ENCODE data around the gene CCDC142.

DNA sequence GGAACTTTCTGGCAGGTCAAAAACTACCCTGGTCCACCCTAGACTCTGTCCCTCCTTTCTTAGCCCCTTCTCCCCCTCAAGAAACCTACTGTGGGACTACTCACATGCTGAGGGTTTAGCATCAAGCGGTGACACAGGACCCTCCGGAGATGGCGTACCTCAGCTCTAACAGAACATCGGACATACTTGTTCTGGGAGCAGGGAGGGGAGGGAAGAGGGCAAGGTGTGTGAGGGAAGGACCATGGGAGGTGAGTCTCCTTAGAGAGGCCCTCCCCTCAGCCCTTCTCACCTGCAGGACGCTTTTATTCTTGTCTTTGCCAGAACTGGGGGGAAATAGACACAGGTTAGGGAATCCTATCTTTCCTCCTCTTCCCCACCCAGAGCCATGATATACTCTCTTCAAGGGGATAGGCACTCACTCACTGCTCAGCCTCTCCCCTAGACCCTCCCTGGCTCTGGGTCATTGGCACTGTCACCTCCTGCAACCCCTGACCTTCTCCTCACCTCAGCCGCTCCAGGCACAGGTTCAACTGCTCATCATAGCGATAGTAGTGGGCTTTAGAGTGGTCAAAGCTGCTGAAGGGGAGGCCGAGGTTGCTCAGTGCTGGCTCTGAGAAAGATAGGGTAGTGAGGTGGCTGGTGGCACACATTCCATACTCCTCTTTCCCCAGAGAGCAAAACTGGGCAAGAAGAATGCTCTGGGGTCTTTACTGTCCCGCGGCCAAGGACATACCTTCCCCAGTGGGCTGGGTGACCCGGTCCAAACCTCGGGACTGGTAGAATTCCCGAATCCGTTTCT, 22.8 kb upstream of the CCDC142 start:
- TF ChIP-seq TAF7 (optimal IDR thresholded peaks at IDR 0.05; ENCODE audit: borderline replicate concordance, low read depth, low read length) (no peak), MAX (IDR thresholded peaks at IDR 0.05) (no peak), GTF2F1 (IDR thresholded peaks at IDR 0.05; ENCODE audit: borderline replicate concordance, low read depth, low read length) (no peak), SP1 (IDR thresholded peaks at IDR 0.05; ENCODE audit: low read depth, low read length) (no peak), RFX5 (IDR thresholded peaks at IDR 0.05; ENCODE audit: borderline replicate concordance, low read depth, low read length) (no peak), RNF2 (IDR thresholded peaks at IDR 0.05; ENCODE audit: borderline replicate concordance, low read depth, low read length, missing control alignments, poor library complexity, severe bottlenecking) (no peak)
- TF ChIP-seq, protein P1, sequence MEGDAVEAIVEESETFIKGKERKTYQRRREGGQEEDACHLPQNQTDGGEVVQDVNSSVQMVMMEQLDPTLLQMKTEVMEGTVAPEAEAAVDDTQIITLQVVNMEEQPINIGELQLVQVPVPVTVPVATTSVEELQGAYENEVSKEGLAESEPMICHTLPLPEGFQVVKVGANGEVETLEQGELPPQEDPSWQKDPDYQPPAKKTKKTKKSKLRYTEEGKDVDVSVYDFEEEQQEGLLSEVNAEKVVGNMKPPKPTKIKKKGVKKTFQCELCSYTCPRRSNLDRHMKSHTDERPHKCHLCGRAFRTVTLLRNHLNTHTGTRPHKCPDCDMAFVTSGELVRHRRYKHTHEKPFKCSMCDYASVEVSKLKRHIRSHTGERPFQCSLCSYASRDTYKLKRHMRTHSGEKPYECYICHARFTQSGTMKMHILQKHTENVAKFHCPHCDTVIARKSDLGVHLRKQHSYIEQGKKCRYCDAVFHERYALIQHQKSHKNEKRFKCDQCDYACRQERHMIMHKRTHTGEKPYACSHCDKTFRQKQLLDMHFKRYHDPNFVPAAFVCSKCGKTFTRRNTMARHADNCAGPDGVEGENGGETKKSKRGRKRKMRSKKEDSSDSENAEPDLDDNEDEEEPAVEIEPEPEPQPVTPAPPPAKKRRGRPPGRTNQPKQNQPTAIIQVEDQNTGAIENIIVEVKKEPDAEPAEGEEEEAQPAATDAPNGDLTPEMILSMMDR (IDR thresholded peaks at IDR 0.05; ENCODE audit: control extremely low read depth in 1 of 3, insufficient read depth in 1 of 3, low read depth in 1 of 3, low read length in 3 of 3) = no peak

Data from H1 (cell line).